ENCODE results near the gene TWF1.

DNA sequence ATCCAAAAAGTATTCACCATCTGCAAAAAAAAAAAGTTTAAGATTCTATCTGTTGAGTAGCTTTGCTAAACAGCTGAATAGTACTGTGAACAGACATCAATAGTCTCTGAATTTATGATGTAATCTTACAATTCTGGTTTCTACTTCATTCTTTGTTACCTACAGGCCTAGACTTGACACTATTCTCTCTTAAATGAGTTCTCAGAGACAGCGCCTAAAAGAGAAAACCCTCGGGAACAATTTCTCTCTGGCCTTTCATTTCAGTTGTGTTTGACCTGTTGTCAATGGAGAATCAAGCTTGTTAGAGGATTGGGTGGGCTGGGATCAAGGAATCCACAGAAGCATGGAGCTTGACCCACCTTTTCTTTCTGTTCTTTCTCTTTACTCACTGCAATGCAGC is 5.9 kb upstream of the TWF1 start:
- TF ChIP-seq, protein P1, sequence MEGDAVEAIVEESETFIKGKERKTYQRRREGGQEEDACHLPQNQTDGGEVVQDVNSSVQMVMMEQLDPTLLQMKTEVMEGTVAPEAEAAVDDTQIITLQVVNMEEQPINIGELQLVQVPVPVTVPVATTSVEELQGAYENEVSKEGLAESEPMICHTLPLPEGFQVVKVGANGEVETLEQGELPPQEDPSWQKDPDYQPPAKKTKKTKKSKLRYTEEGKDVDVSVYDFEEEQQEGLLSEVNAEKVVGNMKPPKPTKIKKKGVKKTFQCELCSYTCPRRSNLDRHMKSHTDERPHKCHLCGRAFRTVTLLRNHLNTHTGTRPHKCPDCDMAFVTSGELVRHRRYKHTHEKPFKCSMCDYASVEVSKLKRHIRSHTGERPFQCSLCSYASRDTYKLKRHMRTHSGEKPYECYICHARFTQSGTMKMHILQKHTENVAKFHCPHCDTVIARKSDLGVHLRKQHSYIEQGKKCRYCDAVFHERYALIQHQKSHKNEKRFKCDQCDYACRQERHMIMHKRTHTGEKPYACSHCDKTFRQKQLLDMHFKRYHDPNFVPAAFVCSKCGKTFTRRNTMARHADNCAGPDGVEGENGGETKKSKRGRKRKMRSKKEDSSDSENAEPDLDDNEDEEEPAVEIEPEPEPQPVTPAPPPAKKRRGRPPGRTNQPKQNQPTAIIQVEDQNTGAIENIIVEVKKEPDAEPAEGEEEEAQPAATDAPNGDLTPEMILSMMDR (conservative IDR thresholded peaks at IDR 0.05), result no peak
- no peak for TF ChIP-seq ZFX (IDR thresholded peaks at IDR 0.05)

All from C4-2B (cell line).